ENCODE results near the gene STXBP6. TPM values are rescaled to one million over a fixed set of nuclear protein-coding genes. Genes with fewer than 3 reads are reported as not detected.

The STXBP6 gene
- total and polyA plus RNA-seq, 10 of the 15 experiments (the other 5 are each of a cell fraction or from before 2014, with no cell fraction given): 1.2 to 47.3 (median 1.9) TPM

GRCh38 chr14:24843494-24843893 lies 206.5 kb downstream of the STXBP6 start:
- Histone ChIP-seq H3K79me2 (ENCODE audit: control insufficient read depth, insufficient read depth, low read length) (no peaks in the 10 kb centered on the region), H3K4me2 (ENCODE audit: control insufficient read depth, insufficient read depth) (no peak overlapping the region), H3K9ac (ENCODE audit: control insufficient read depth, insufficient read depth, low read length) (no peak overlapping the region), H3K4me3 (no peak overlapping the region), H4K20me1 (ENCODE audit: control insufficient read depth, insufficient read depth) (no peaks in the 10 kb centered on the region), H2AFZ (ENCODE audit: control insufficient read depth, low read depth, low read length) (no peak overlapping the region), H3K36me3 (ENCODE audit: control insufficient read depth in 2 of 2, insufficient read depth in 2 of 2, low read length in 1 of 2) (no peaks in the 10 kb centered on the region), H3K27me3 (replicated peaks in 1 of 2; ENCODE audit: control insufficient read depth in 2 of 2, insufficient read depth in 2 of 2, low read length in 1 of 2) (no peaks in the 10 kb centered on the region), H3K4me1 (ENCODE audit: control insufficient read depth, insufficient read depth, low read length) (no peaks in the 10 kb centered on the region), H3K9me3 (replicated peaks; ENCODE audit: control insufficient read depth, insufficient read depth, low read length) (no peaks in the 10 kb centered on the region), H3K27ac (ENCODE audit: control insufficient read depth, insufficient read depth) (no peak overlapping the region)
- ChIA-PET SMC1A (ENCODE audit: uncharacterized antibody, unreplicated experiment) (interaction anchor here (0.7 to 5.5 kb wide), 10 partner anchors 12 to 187 kb away, joined by 3 to 28 read pairs (median 6); no protein-coding TSS in a partner anchor), CTCF (interaction anchor here (0.6 to 1.2 kb wide), 2 partner anchors 13 to 17 kb away, joined by 3 to 4 read pairs; no protein-coding TSS in a partner anchor), POLR2A (no interaction called here), RAD21 (ENCODE audit: unreplicated experiment) (interaction anchor here (0.8 to 1.7 kb wide), 4 partner anchors 14 to 149 kb away, joined by 3 to 4 read pairs (median 3); no protein-coding TSS in a partner anchor)
- in situ Hi-C loops (cut with MboI): no loop called here
- FAIRE-seq: peak; percentile 59
- peak; percentile 97 for ATAC-seq
- WGBS (ENCODE audit: insufficient coverage, insufficient replicate concordance, low lambda C conversion rate, missing lambda C conversion rate): 48% methylated on average over 2 of the region's 2 CpGs
- DNase-seq (ENCODE audit: low read depth, low spot score): peak; percentile 13
- BruUV-seq (replicated peaks): no TSS peak
- intact Hi-C loops (cut with micrococcal nuclease; ENCODE audit: unreplicated experiment): no loop called here
- TF ChIP-seq CREB1 (IDR thresholded peaks at IDR 0.05; ENCODE audit: low read depth) (no peak), ATF7 (IDR thresholded peaks at IDR 0.05; ENCODE audit: low read depth) (peak; percentile 98), MYB (IDR thresholded peaks at IDR 0.05; ENCODE audit: borderline replicate concordance, low read depth, low read length) (no peak), ZNF384 (IDR thresholded peaks at IDR 0.05; ENCODE audit: borderline replicate concordance, low read depth, low read length) (no peak), RBBP5 (conservative IDR thresholded peaks at IDR 0.05) (no peak), EP300 (IDR thresholded peaks at IDR 0.05; ENCODE audit: borderline replicate concordance in 1 of 2, control insufficient read depth in 1 of 2, low read depth in 2 of 2, low read length in 2 of 2) (peak; percentile 10 to 50; a peak in 2 of 4 replicates), USF1 (IDR thresholded peaks at IDR 0.05; ENCODE audit: borderline replicate concordance, extremely low read length, insufficient read depth, low read depth, low read length) (no peak), ZBED1 (IDR thresholded peaks at IDR 0.05; ENCODE audit: borderline replicate concordance) (no peak), SIN3A (IDR thresholded peaks at IDR 0.05; ENCODE audit: low read depth, low read length) (no peak), ZNF24 (IDR thresholded peaks at IDR 0.05) (0 out of 2 replicates have a peak, but pooled peaks have one; percentile 4), CTCF (IDR thresholded peaks at IDR 0.05 in 2 of 3, conservative IDR thresholded peaks at IDR 0.05 in 1 of 3; ENCODE audit: control insufficient read depth in 2 of 3, extremely low read depth in 1 of 3, insufficient read depth in 1 of 3, low read depth in 3 of 3, low read length in 3 of 3) (no peak), RUNX3 (IDR thresholded peaks at IDR 0.05; ENCODE audit: low read length) (no peak), SMARCA5 (IDR thresholded peaks at IDR 0.05) (no peak), IKZF2 (IDR thresholded peaks at IDR 0.05) (peak; percentile 32 to 39; a peak in 2 of 4 replicates), SREBF1 (IDR thresholded peaks at IDR 0.05; ENCODE audit: low read length) (no peak), SKIL (IDR thresholded peaks at IDR 0.05; ENCODE audit: low read depth, poor library complexity, severe bottlenecking) (peak; percentile 58), HSF1 (IDR thresholded peaks at IDR 0.05; ENCODE audit: low read depth, low read length) (no peak), MTA2 (IDR thresholded peaks at IDR 0.05; ENCODE audit: low read depth) (peak; percentile 48; the same call in 1 of the 2 replicates), TAF1 (IDR thresholded peaks at IDR 0.05; ENCODE audit: borderline replicate concordance, low read depth, low read length) (no peak)
